CD4-positive, CD25-positive, alpha-beta regulatory T cell (primary cell): ENCODE results near the gene GRM8. TPM values are rescaled to one million over a fixed set of nuclear protein-coding genes. Genes with fewer than 3 reads are reported as not detected.

Source experiments
- ATAC-seq, 2 donors: fragments of 150-1000 bp; cut with Tn5 transposase; one replicate each; pipeline ENCODE4 v1.10.0; 2021; ENCODE audit warnings: low read depth in 2 of 2, moderate number of reproducible peaks in 2 of 2, moderate library complexity in 1 of 2
- DNase-seq, 3 donors: peaks; one replicate each; pipeline versions ENCODE4 v3.0.0 to v3.0.0-alpha.2; 2012 to 2022; ENCODE audit warnings: mixed read lengths in 1 of 3
- H3K27ac ChIP-seq: one replicate; pipeline ENCODE4 v1.7.0; 2013; ENCODE audit warnings: mild to moderate bottlenecking, low read length; ENCODE audit not compliant: insufficient read depth, poor library complexity, severe bottlenecking
- H3K27me3 ChIP-seq: one replicate; pipeline ENCODE4 v1.7.0; 2013; ENCODE audit warnings: low read length; ENCODE audit not compliant: control insufficient read depth, insufficient read depth
- H3K36me3 ChIP-seq: one replicate; pipeline ENCODE4 v1.7.0; 2013; ENCODE audit warnings: mild to moderate bottlenecking, low read length, moderate library complexity; ENCODE audit not compliant: control insufficient read depth, insufficient read depth
- H3K4me1 ChIP-seq: 2 replicates; pipeline ENCODE4 v1.7.0; 2013; ENCODE audit warnings: mild to moderate bottlenecking, low read length; ENCODE audit not compliant: insufficient read depth, control insufficient read depth, poor library complexity, severe bottlenecking
- H3K4me3 ChIP-seq: one replicate; pipeline ENCODE4 v1.7.0; 2013; ENCODE audit warnings: low read depth, mild to moderate bottlenecking, low read length, moderate library complexity
- H3K9me3 ChIP-seq, 2 experiments: 1 replicate in 1 of 2; 2 replicates in 1 of 2; pipeline ENCODE4 v1.7.0; 2013; ENCODE audit warnings: low read length in 2 of 2, mild to moderate bottlenecking in 1 of 2, moderate library complexity in 1 of 2; ENCODE audit not compliant: control insufficient read depth in 2 of 2
- H3K27ac Mint-ChIP-seq, 3 donors: one replicate each; pipeline ENCODE4 v1.8.0; 2020 to 2022; ENCODE audit warnings: mild to moderate bottlenecking in 3 of 3, mixed read lengths in 3 of 3, moderate library complexity in 2 of 3
- H3K27me3 Mint-ChIP-seq: one replicate; pipeline ENCODE4 v1.8.0; 2022; ENCODE audit warnings: mild to moderate bottlenecking, mixed read lengths
- H3K36me3 Mint-ChIP-seq: one replicate; pipeline ENCODE4 v1.8.0; 2020; ENCODE audit warnings: mixed read lengths
- H3K4me1 Mint-ChIP-seq, 4 donors: one replicate each; pipeline ENCODE4 v1.8.0; 2020 to 2022; ENCODE audit warnings: mixed read lengths in 4 of 4, mild to moderate bottlenecking in 1 of 4
- H3K4me3 Mint-ChIP-seq, 4 donors: one replicate each; pipeline ENCODE4 v1.8.0; 2020 to 2022; ENCODE audit warnings: mild to moderate bottlenecking in 4 of 4, mixed read lengths in 4 of 4, moderate library complexity in 3 of 4
- H3K9me3 Mint-ChIP-seq, 7 donors: one replicate each; pipeline ENCODE4 v1.8.0; 2020 to 2022; ENCODE audit warnings: mixed read lengths in 7 of 7, mild to moderate bottlenecking in 3 of 7, moderate library complexity in 2 of 7
- polyA plus RNA-seq, 4 donors: library from polyadenylated mRNA; unstranded; fragments of 300-500 nt; fragmentation: Illumina TruSeq; gene quantifications; one replicate each; pipeline ENCODE4 v1.2.3, GENCODE V29; 2021
- total RNA-seq: library from RNA; stranded (reverse); gene quantifications from one replicate; pipeline ENCODE4 v1.2.3, GENCODE V29; 2022

The GRM8 gene
- total and polyA plus RNA-seq, 5 donors from 2014 or later, result not detected

DNA sequence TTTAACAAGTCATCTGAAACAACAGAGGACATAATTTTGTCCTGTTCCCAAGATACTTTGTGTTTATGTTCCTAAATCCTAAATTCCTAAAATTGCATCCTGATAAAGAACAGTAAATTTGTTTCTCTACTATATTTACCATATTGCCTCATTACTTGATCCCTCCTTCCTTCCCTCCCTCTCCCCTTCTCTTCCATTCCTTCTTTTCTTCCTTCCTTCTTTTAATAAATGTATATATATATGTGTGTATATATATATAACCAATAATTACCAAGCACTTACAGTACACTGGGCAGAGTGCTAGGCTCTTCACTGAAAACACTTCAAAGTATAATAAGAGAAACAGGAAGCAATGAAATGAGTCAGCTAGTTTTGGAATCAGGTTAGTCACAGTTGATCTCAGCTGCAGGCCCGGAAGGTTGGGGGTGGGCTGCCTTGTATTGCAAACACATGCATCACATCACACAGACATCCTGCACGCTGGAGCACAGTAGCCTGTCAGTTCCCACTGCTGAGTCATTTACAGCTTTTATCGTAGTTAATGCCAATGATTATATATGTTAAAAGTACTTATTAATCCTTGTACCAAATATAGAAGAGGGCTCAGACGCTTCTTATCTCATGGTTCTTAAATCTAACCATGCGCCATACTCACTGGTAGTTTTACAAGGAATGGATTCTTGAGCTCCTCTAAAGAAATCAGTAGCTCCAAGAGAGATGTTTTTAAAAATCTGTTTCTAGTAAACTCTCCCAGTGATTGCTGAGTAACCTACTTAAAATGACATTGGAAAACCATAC lies 551.7 kb downstream of the GRM8 start:
- Mint-ChIP-seq H3K36me3 (no peaks in the 10 kb centered on the region), H3K27ac (no peak overlapping the region), H3K27me3 (no peaks in the 10 kb centered on the region), H3K9me3 (peaks cover 0 to 4% (median 0%) of the 10 kb centered on the region in 7 donors), H3K4me3 (peak overlapping the region in 3 of 4 donors; percentile 12 to 86 (median 25)), H3K4me1 (peaks cover 11 to 19% (median 16%) of the 10 kb centered on the region in 4 donors)
- H3K9me3 ChIP-seq, result no peaks in the 10 kb centered on the region
- ATAC-seq (peak; percentile 94 to 97), DNase-seq (peak; percentile 50 to 92 (median 76))
- no peaks in the 10 kb centered on the region for H3K36me3 ChIP-seq
- no peaks in the 10 kb centered on the region for H3K27me3 ChIP-seq
- peak overlapping the region; percentile 55 for H3K4me3 ChIP-seq
- peaks cover 14% of the 10 kb centered on the region for H3K4me1 ChIP-seq
- peak overlapping the region; percentile 62 for H3K27ac ChIP-seq

DNA sequence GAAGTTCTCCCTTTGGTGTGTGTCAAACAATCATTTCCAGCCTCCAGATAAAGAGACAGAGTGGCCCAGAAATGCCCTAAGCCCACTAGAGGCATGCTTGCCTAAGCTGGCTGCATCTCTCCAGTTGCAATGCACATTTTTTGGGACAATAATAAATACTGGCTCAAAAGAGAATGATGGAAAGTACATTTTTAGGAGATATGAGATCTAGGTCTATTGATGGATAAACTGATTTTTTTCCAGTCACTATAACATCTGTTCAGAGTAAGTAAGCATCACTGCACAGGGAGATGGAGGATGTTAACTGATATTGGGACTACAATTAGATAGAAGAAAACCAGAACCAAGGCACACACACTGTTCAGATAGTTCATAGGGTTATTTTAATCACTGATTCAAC lies 553.0 kb downstream of the GRM8 start:
- H3K27ac Mint-ChIP-seq, result peak overlapping the region in 2 of 3 donors; percentile 0 to 26
- peak overlapping the region in 1 of 4 donors; percentile 3 for H3K4me3 Mint-ChIP-seq
- H3K27me3 Mint-ChIP-seq, result no peaks in the 10 kb centered on the region
- H3K4me1 ChIP-seq, result peaks cover 14% of the 10 kb centered on the region
- no peaks in the 10 kb centered on the region for H3K36me3 ChIP-seq
- ATAC-seq (no peak), DNase-seq (no peak)
- no peaks in the 10 kb centered on the region for H3K36me3 Mint-ChIP-seq
- H3K27me3 ChIP-seq, result no peaks in the 10 kb centered on the region
- no peak overlapping the region for H3K4me3 ChIP-seq
- H3K27ac ChIP-seq, result no peak overlapping the region
- peaks cover 0 to under 1% (median 0%) of the 10 kb centered on the region in 7 donors for H3K9me3 Mint-ChIP-seq
- no peaks in the 10 kb centered on the region for H3K9me3 ChIP-seq
- H3K4me1 Mint-ChIP-seq, result peaks cover 11 to 19% (median 16%) of the 10 kb centered on the region in 4 donors

- H3K4me1 ChIP-seq, result peaks cover 14% of the 10 kb centered on the region
- Mint-ChIP-seq H3K27ac (peak overlapping the region in 1 of 3 donors; percentile 43), H3K27me3 (no peaks in the 10 kb centered on the region), H3K9me3 (no peaks in the 10 kb centered on the region), H3K4me1 (peaks cover 11 to 19% (median 16%) of the 10 kb centered on the region in 4 donors), H3K4me3 (no peak overlapping the region), H3K36me3 (no peaks in the 10 kb centered on the region)
- ATAC-seq (no peak), DNase-seq (no peak)
- H3K9me3 ChIP-seq, result no peaks in the 10 kb centered on the region
- no peaks in the 10 kb centered on the region for H3K36me3 ChIP-seq
- H3K4me3 ChIP-seq, result no peak overlapping the region
- no peaks in the 10 kb centered on the region for H3K27me3 ChIP-seq
- no peak overlapping the region for H3K27ac ChIP-seq
Measured at GRCh38 chr7:126698909-126699308, 553.8 kb downstream of the GRM8 start.

- H3K27me3 ChIP-seq, result no peaks in the 10 kb centered on the region
- H3K36me3 Mint-ChIP-seq, result no peaks in the 10 kb centered on the region
Measured at GRCh38 chr7:126698446-126698845, 554.3 kb downstream of the GRM8 start.

GRCh38 chr7:126696256-126697038 lies 556.3 kb downstream of the GRM8 start:
- H3K4me3 ChIP-seq, result no peak overlapping the region
- H3K4me3 Mint-ChIP-seq, result no peak overlapping the region
- H3K27me3 ChIP-seq, result no peaks in the 10 kb centered on the region
- no peak for DNase-seq
- no peaks in the 10 kb centered on the region for H3K36me3 ChIP-seq
- H3K4me1 Mint-ChIP-seq, result peaks cover 5 to 18% (median 13%) of the 10 kb centered on the region in 4 donors
- no peak overlapping the region for H3K27ac Mint-ChIP-seq
- no peaks in the 10 kb centered on the region for H3K9me3 ChIP-seq
- H3K27ac ChIP-seq, result no peak overlapping the region
- no peaks in the 10 kb centered on the region for H3K27me3 Mint-ChIP-seq
- H3K4me1 ChIP-seq, result peaks cover 10% of the 10 kb centered on the region
- no peaks in the 10 kb centered on the region for H3K9me3 Mint-ChIP-seq
- no peak for ATAC-seq
- H3K36me3 Mint-ChIP-seq, result no peaks in the 10 kb centered on the region

More at GRCh38 chr7:126698446-126698845, 554.3 kb downstream of the GRM8 start:
- Histone ChIP-seq H3K4me1 (peaks cover 14% of the 10 kb centered on the region), H3K9me3 (no peaks in the 10 kb centered on the region), H3K4me3 (no peak overlapping the region), H3K27ac (no peak overlapping the region), H3K36me3 (no peaks in the 10 kb centered on the region)
- H3K27me3 Mint-ChIP-seq, result no peaks in the 10 kb centered on the region
- H3K4me3 Mint-ChIP-seq, result no peak overlapping the region
- H3K4me1 Mint-ChIP-seq, result peaks cover 11 to 19% (median 16%) of the 10 kb centered on the region in 4 donors
- H3K27ac Mint-ChIP-seq, result no peak overlapping the region
- ATAC-seq, result no peak
- no peak for DNase-seq
- H3K9me3 Mint-ChIP-seq, result no peaks in the 10 kb centered on the region

GRCh38 chr7:126690848-126691751 lies 561.6 kb downstream of the GRM8 start:
- H3K27me3 Mint-ChIP-seq, result no peaks in the 10 kb centered on the region
- ATAC-seq, result no peak
- H3K36me3 Mint-ChIP-seq, result no peaks in the 10 kb centered on the region
- H3K27ac ChIP-seq, result no peak overlapping the region
- H3K36me3 ChIP-seq, result no peaks in the 10 kb centered on the region
- H3K27me3 ChIP-seq, result no peaks in the 10 kb centered on the region
- peaks cover 0 to 3% (median 0%) of the 10 kb centered on the region in 7 donors for H3K9me3 Mint-ChIP-seq
- DNase-seq, result no peak
- H3K4me1 ChIP-seq, result no peaks in the 10 kb centered on the region
- no peak overlapping the region for H3K4me3 ChIP-seq
- no peak overlapping the region for H3K27ac Mint-ChIP-seq
- H3K4me3 Mint-ChIP-seq, result no peak overlapping the region
- H3K4me1 Mint-ChIP-seq, result no peaks in the 10 kb centered on the region
- no peaks in the 10 kb centered on the region for H3K9me3 ChIP-seq

DNA sequence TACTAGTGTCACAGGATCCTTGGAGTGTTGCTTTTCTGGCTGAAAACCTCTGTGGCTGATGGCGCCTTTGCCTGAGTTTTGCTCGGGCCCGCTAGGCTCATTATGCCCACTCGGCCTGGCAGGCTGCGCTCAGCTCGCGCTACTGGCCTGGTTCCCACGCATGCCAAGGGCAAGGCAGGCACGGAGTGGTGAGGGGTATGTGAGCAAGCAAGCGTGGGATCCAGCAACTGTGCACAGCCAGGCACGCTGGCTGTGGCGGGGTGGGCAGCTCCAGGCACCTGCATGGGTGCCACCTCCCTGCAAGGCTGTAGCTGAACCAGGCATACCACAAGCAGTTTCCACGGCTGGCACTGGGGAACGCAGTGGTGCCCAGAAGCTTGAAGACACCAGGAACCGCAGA lies 562.6 kb downstream of the GRM8 start:
- no peaks in the 10 kb centered on the region for H3K4me1 ChIP-seq
- H3K36me3 Mint-ChIP-seq, result no peaks in the 10 kb centered on the region
- no peaks in the 10 kb centered on the region for H3K9me3 ChIP-seq
- no peak overlapping the region for H3K27ac Mint-ChIP-seq
- no peaks in the 10 kb centered on the region for H3K4me1 Mint-ChIP-seq
- no peak for DNase-seq
- H3K27me3 ChIP-seq, result no peaks in the 10 kb centered on the region
- H3K27me3 Mint-ChIP-seq, result no peaks in the 10 kb centered on the region
- no peaks in the 10 kb centered on the region for H3K36me3 ChIP-seq
- no peak overlapping the region for H3K27ac ChIP-seq
- no peak overlapping the region for H3K4me3 Mint-ChIP-seq
- H3K4me3 ChIP-seq, result no peak overlapping the region
- peaks cover 0 to 3% (median 0%) of the 10 kb centered on the region in 7 donors for H3K9me3 Mint-ChIP-seq
- no peak for ATAC-seq
